GM12875 (cell line): ENCODE results near the gene MARCHF6.
"Not testable (repeated sequence)": the region's sequence is repeated elsewhere in the genome, so short reads cannot be mapped to it uniquely, and the experiment has no call there.

Experiments used
- H3K4me3 ChIP-seq: one replicate; pipeline ENCODE4 v1.5.1; 2011; ENCODE audit warnings: low read depth, low read length, control low read depth
- CTCF ChIP-seq: IDR thresholded peaks from 2 replicates; pipeline ENCODE4 v1.5.1; 2011; ENCODE audit warnings: low read depth, mild to moderate bottlenecking, control low read depth, inconsistent platforms, low read length, moderate library complexity, borderline replicate concordance; ENCODE audit not compliant: insufficient read depth

The MARCHF6 gene

GRCh38 chr5:10377081-10377480, 23.6 kb downstream of the MARCHF6 start:
- no peak overlapping the region for H3K4me3 ChIP-seq
- no peak for TF ChIP-seq CTCF

GRCh38 chr5:10381803-10382202, 28.3 kb downstream of the MARCHF6 start:
- H3K4me3 ChIP-seq, result no peak overlapping the region
- no peak for TF ChIP-seq CTCF

GRCh38 chr5:10384483-10384882, 31.0 kb downstream of the MARCHF6 start:
- no peak for TF ChIP-seq CTCF
- H3K4me3 ChIP-seq, result no peak overlapping the region

- TF ChIP-seq CTCF, result no peak
- no peak overlapping the region for H3K4me3 ChIP-seq
Observed at GRCh38 chr5:10387690-10388089, 34.2 kb downstream of the MARCHF6 start.

- TF ChIP-seq CTCF, result no peak
- no peak overlapping the region for H3K4me3 ChIP-seq
Observed at GRCh38 chr5:10391130-10391529, 37.6 kb downstream of the MARCHF6 start.

- H3K4me3 ChIP-seq, result not testable (repeated sequence)
Observed at GRCh38 chr5:10392567-10393328, 39.3 kb downstream of the MARCHF6 start.

- no peak for TF ChIP-seq CTCF
- H3K4me3 ChIP-seq, result no peak overlapping the region
Observed at GRCh38 chr5:10393491-10393890, 40.0 kb downstream of the MARCHF6 start.

- no peak overlapping the region for H3K4me3 ChIP-seq
- TF ChIP-seq CTCF, result no peak
Observed at GRCh38 chr5:10396552-10396951, 43.1 kb downstream of the MARCHF6 start.
